DMS53 (cell line): Measurements from ENCODE around the gene SPTBN5.

Source experiments
- DNase-seq: peaks from one replicate; lab custom pipeline; 2025; lab: John Stamatoyannopoulos, UW

SPTBN5 gene

DNA sequence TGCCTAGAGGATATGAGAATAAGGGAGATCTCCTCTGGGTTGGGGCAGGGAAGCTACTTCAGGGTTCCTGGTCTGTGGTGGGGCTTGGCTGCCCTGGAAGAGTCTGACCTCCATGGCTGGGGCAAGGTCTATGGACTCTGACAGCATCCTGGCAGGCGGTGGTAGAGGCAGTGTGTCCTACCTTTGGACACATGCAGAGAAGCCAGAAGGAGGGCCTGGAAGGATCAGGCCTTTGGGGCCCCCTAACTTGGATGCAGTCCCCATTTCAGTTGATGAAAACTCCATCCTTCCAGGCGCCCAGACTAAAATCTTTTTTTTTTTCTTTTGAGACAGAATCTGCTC, 10.4 kb downstream of the SPTBN5 start:
- no peak for DNase-seq

DNA sequence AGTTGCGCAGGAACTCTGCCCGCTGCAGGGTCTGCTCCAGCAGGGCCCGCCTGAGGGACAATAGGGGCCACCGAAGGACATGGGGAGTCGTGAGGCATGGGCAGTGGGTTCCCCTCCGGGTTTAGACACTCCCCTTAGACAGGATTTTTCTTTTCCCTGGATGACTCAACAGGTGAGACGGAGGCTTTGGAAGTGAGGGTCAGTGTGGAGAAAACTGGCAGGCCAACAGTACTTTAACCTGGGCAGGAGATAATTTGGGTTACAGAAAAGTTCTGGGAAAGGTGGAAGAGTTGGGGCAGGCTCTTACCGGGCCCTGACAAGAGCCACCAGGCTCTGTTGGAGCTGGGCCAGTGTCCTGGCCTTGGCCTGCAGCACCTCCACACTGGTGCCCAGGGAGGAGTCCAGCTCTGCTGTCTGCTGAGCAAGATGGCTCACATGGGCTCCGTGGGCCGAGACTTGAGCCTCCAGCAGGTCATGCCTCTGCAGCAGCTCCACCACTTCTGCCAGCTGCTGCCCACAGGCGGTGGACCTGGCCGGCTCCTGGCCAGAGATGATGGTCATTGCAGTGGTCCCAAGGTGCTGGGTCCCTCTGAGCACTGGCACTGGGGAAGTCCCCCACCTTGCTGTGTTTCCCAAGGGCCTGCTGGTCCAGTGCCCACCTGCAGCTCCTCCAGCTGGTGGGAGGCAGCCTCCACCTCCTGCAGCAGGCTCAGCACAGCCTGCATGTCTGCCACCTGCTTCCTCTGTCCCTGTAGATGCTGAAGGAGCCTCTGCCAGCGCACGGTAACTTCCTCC, 11.0 kb downstream of the SPTBN5 start:
- DNase-seq, result peak; percentile 32

DNA sequence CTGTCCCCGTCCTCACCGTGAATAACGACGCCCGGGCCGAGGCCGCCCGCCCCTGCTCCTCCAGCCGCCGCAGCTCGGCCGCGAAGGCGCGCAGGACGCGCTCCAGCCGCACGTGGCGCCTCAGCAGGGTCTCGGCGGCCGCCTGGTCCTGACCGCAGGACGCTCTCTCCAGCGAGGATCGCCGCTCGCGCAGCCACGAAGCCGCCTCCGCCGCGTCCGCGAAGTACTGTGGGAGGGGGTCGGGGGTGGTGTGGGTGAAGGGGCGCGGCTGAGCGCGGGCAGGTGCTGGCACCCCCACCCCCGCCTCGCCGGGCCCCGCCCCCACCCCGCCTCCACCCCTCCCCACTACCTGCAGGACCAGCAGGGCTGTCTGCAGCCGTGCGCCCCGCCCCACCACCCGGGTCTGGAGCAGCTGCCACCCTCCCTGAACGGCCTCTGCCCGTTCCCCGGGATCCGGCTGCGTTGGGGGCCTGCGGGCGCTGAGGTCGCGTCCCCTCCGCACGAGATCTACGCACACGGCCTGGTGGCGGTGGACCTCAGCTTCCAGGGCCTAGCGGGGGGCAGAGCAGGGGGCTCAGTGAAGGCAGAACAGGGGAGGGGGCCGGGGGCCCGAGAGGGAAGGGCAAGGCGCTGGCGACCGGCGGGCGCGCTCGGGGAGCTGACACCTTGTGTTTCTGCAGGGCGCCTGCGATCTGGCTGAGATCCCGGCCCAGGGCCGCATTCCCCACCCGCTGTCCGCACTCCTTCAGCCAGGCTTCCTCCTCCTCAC, 11.7 kb downstream of the SPTBN5 start:
- DNase-seq, result peak; percentile 71

DNA sequence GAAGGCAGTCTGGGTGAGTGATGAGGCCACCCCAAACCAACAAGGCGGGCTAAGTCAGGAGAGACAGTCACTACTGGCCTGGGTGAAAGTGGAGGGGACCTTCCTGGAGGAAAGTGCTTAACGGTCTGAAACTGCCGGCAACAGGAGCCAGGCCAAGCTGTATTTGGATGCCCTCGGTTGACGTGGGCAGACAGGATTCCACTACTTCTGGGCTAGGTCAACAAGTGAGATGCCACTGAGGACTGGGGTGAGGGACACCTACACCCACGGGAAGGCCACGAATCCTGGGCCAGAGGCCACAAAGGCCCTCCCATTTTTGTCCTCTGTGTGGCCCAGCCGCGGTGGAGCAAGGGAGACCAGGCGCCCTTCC, 12.3 kb downstream of the SPTBN5 start:
- no peak for DNase-seq

DNA sequence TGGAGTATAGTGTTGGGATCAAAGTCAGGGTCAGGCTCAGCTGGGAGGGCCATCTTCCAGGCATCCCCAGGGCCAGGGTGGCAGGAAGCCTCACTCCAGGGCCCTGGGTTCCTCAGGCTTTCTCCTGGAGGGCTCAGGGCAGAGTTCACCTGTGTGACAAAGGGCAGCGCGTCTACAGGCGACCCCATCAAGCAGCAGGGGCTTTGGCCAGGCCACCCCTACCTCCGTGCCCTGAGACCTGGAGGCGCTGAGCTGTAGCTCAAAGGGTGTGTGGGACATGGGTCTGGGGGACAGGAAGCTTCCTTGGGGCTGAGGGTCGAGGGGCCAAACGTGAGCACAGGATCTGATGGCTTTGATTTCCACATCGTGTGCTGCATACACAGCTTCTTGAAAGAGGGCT, 12.8 kb downstream of the SPTBN5 start:
- no peak for DNase-seq

DNA sequence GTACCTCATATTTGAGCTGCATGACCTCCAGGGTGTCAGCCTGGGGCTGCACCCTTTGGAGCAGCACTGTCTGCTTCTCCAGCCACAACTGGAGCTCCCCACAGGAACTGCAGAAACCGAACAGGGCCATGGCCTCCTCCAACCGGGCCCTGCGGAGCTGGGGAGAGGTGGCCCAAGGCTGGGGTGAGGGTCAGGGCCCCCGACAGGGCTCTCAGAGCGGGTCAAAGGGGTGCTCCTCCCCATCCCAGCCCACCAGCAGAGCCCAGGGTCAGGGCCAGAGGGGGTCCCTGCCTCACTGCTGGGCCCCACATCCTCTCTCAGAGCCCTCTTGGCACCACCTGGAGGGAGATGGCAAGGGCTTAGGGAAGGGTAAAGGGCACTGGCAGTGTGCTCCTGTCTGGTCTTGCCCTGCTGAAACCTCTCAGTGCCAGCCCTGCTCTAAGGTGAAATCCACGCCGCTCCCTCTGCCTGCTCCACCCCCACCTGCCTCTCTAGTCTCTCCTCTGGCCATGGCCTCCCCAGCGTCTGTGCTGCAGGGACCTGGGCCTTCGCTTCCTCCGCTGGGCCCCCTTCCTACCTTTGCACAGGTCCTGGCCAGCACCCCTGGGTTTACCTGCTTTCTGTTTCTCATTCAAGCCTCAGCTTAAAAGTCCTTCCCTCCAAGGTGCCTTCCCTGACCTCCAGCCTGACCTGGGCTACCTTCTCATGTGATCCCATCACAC, 13.5 kb downstream of the SPTBN5 start:
- no peak for DNase-seq

DNA sequence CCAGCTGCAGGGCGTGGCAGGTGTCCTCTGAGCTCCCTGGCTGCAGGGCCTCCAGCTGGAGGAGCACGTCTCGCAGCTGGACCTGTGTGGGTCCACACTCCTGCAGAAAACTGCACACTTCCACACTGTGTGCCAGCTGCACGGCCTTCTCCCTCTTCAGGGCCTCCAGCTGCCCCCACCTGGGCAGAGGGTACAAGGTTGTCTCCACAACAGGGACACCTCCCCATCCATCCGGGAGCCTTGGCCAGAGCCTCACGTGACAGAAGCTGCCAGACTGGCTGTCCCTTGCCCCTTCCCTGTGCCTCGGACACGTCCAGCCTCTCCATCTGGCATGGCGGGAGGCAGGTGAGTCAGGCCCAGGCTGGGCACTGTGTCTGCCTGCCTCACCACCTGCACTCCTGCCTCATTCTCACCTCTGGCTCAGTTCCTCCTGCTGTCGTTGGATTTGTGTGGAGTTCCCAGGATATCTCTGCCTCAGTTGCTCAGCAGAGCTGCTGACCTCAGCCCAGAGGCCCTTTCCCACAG, 14.5 kb downstream of the SPTBN5 start:
- DNase-seq, result no peak

DNA sequence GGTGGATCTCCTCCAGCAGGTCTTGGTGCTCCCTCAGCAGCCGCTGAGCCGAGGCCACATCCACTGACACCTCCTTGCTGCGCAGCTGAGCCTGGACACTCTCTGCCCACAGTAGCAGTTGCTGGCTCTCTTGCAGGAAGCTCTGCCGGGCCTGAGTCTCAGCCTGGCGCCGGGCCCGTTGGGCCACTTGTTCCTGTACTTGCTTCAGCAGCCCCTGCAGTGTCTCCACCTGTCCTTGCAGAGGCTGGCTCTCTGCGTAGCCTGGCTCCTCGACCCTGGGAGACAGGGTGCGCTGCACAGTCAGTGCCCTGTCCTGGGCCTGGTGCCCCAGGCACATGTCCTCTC, 15.5 kb downstream of the SPTBN5 start:
- no peak for DNase-seq

DNA sequence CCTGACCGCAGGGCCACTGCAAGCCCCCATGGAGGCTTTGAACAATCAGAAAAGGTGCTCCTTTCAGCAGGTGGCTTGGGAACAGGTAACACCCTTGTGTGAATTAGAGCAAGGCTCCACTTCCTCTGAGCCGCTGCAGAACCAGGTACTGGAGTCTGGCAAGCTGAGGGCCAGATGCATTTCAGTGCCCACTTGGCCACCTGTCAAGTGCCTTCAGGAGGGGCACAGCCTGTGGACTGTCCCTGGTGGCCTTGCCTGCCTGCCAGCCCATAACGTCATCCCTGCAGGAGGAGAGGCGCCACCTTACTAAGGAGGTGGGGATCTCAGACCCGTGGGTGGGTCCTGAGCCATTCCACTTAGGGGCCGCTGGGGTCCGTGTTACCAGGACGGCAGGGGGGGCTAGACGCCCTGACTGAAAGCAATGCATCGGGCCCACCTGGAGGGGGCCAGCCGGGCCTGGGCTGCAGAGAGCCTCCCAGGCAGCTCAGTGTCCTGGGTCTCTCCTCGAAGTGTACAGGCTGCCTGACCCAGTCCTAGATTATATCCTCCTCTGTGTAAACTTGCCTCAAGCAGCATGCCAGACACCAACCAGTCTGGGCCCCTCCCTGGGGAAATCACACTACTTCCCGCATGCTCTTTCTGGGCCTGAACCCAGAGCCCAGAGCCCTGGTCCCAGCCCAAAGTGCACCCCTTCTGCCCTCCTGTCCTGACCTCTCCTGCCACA, 16.1 kb downstream of the SPTBN5 start:
- DNase-seq, result no peak

DNA sequence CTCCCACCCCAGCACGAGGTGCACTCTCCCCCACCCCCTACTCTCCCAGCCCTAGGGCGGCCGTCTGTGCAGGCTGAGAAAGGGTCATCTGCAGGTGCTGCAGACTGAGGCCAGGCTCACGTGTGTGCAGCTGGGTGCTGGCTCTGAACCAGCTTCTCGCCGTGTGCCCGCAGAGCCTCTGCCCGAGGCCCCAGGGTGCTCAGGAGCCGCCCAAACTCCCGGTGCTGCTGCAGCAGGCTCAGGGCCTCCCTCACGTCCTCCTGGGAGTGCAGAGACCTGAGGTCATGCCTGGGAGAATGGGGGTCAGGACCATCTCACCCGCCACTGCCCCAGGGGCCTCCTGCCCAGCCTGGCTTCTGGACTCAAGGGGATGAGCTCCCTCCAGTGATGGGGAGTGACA, 17.2 kb downstream of the SPTBN5 start:
- DNase-seq, result no peak

DNA sequence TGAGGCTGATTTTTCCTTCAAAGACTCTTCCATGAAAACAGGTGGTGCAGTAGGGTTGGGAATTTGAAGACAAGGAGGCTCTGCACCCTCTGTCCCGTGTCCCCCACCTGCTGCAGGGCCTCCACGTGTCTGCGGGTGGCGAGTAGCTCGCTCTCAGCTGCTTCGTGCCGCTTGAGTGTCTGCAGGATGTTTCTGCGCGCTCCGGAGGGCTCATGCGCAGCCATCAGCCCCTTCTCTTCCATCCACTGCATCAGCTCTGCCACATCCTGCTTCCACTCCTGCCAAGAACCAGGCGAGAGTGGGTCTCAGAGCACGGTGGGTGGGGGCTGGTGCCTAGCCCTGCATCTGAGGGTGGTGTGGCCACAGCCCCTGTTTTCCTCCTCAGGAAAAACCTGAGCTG, 17.8 kb downstream of the SPTBN5 start:
- DNase-seq, result no peak

DNA sequence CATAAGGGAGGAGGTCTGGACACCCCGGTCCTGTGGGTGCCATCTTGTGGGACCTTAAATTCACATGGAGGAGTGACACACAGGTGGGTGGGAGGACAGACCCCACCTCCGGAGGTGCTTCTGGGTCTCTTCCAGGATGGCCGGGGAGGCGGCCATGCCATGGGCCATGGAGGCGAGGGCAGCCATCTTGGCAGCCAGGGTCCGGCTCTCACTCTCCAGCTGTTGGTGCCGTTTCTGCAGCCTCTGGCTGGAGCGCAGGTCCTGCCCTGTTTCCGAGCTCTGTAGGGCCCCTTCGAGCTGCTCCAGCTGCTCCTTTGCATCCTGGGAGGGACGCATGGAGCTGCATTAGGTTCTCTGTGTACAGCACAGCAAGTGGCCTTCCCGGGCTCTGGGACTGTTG, 19.1 kb downstream of the SPTBN5 start:
- DNase-seq, result no peak

DNA sequence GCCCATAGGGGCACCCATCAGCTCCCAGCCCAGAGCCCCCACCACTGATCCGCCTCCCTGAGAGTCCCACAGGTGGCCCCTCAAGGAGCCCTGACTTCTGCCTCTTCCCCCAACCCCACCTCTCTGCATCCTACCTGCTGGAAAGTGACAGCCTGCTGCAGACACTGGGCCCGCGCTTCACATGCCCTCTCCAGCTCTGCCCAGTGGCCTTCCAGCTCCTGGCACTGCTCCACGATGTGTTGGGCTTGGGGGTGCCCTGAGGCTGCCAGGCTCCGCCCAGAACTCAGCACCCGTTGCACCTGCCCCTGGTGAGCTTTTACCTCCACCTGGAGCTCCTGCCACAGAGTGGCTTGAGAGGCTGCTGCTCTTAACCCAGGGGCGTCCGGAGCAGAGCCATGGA, 20.1 kb downstream of the SPTBN5 start:
- DNase-seq, result peak; percentile 28

DNA sequence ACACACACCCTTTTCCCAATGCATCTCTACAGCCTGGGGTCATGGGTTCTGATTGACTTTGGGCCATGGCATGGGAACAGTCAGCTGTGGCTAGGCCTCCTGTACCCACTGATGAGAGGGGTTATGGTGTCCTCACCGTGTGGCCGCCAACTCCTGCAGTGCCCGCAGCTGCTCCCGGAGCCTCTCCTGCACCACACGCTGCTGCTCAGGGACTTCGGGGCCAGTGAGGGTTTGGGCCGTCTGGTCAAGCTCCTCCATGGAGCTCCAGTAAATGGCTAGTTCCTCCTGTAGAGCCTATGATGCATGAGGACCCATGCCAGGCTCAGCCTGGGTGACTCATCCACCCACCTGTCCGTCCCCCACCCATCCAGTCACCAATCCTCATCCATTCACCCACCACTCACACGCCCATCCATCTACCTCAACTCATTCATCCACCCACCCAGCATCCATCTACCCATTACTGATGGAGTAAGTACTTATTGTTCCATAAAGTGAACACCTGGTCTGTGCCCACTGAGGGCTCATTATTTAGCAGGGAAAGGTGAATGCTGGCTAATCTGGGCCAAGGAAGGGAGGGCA, 21.6 kb downstream of the SPTBN5 start:
- DNase-seq, result no peak

DNA sequence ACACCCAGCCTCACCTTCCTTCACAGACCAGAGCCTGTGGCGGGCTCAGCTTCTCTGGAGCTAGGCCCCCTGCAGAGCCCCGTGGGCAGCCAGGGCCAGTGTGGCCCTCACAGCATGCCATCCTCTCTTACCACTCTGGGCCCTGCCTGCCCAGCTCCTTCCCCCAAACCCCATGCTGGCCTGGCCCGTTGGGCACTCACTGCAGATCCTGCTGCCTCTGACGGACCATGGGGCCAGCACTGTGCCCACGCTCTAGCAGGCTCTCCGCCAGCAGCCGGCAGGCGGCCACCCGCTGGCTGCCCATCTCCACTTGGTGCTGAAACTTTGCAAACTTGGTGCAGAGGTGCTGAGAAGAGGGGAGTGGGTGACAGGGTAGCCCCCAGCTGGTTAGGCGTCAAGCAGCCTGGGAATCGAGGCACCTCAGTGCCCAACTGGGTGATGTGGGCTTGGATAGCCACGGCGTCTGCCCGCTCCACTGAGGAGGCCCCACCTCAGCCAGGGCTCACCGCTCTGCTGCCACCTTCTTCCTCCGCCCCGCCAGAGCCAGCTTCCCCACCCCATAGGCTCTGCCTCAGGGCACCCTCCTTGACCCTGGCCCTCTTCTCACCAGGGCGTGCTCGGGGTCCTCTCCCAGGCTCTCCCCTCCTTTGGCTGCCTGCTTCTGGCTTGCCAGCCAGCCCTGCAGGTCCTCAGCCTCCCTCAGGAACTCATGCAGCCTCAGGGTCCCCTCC, 22.5 kb downstream of the SPTBN5 start:
- no peak for DNase-seq

DNA sequence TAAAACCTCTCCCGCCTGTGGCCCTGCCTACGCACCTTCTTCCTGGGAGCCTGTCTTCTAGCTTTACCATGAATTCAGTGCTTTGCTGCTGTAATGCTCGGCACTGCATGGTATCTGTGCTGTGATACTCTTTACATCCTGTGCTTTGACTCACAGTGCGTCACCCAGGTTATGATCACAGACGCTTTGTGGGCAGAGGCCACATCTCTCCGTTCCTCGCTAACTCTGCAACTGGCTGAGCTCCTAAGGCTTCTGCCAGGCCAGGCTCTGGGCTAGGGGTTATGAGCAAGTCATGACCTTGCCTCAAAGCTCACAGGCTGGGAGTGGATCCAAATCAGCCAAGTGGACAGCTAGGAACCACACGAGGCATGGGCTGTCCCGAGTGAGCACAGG, 23.2 kb downstream of the SPTBN5 start:
- no peak for DNase-seq

DNA sequence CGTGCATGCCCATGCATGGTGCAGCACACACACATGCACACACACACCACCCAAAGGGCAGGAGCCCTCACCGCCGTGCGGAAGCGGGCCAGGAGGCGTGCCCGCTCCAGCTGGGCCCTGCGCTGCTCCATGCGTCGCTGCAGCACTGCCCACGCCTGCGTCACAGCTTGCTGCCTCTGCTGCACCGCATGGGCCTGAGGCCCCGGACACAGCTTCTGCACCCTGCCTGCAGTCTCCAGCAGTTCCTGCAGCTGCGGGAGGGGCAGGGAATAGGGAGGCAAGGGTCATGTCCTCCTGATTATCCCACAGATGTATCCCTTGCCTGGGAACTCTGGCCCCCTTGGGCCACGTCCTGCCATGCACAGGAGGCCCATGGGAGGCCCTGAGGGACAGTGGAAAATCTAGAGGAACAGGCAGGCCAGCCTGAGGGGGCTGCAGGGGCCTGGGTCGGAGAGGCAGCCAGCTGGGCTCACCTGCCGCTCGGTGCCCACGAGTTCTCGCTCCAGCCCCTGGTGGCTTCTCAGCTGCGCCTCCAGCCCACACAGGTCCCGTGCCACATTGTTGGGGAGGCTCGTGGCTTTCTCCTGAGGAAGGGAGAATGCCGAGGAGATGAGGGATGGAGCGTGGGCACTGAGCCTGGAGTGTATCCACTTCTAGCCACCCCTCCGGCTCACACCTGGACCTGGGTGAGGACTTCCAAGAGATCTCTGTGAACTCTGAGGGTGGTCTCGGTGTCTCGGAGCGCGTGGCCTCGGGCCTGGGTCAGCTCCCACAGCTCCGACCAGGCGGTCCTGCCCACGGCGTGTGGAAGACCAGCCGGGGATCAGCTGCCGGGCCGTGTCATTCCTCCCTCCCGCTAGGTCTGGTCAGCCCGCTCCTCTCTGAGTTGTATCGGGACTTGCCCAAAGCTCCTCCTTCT, 23.8 kb downstream of the SPTBN5 start:
- DNase-seq, result no peak

DNA sequence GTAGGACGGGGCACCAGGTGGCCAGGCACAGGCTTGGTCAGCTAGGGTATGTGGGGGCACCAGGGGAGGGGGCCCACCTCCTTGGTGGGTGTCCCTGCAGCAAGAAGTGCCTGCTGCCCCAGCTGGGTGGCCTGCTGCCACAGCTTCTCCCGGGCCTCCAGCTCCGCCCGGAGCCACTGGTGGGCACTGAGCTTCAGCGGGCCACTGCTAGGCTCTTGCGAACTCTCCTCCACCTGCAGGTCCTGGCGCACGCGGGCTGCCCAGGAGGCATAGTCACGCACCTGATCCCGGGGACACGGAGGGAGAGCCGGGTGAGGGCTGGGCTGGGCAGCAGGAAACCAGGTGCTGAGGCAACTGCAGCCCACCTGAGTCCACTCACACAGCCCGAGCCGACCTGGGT, 25.5 kb downstream of the SPTBN5 start:
- DNase-seq, result no peak

DNA sequence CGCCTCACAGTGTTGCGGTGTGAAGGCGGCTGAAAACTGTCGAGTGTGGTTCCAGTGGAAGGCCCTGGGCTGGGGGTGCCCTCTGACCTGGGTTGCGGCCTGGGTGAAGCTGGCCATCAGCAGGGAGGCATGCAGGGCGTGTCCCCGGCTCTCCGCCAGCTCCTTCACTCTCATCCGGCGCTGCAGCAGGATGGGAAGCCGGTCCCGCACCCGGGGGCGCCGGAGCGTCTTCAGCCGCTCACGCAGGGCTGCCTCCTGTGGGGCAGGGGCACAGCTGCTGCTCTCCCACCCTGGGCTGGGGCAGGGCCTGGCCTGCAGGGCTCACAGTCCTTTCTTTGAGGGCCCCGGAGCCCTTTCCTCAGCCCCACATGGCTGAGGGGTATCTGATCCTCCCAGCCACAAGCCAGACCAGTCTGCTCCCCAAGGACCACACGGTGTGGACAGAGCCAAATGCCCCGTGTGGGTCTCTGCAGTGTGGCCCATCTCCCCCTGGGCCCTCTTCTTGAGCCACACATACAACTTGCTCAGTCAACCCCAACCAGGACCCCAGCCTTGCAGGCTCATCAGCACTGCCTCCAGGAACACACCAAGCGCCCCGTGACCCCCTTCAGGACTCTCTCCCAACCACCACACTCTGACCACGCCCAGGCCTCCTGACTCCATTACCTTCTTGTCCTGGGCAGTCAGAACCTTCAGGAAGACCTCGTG, 26.8 kb downstream of the SPTBN5 start:
- DNase-seq, result no peak
